Esophagus mucosa (tissue), 1 donor: ENCODE results near the gene HELZ2. TPM values are rescaled to one million over a fixed set of nuclear protein-coding genes. Genes with fewer than 3 reads are reported as not detected.
"Not testable (repeated sequence)": the region's sequence is repeated elsewhere in the genome, so short reads cannot be mapped to it uniquely, and the experiment has no call there.

Experiments used
- ATAC-seq: fragments of 200-7000 bp; cut with Tn5 transposase; one replicate; pipeline ENCODE4 v1.9.1; 2020
- total RNA-seq: library from RNA; stranded (reverse); gene quantifications from one replicate; pipeline ENCODE4 v1.2.4, GENCODE V29; 2023
- donor health status: DM: yes; HTN: yes; CAD: no.

Gene HELZ2, protein sequence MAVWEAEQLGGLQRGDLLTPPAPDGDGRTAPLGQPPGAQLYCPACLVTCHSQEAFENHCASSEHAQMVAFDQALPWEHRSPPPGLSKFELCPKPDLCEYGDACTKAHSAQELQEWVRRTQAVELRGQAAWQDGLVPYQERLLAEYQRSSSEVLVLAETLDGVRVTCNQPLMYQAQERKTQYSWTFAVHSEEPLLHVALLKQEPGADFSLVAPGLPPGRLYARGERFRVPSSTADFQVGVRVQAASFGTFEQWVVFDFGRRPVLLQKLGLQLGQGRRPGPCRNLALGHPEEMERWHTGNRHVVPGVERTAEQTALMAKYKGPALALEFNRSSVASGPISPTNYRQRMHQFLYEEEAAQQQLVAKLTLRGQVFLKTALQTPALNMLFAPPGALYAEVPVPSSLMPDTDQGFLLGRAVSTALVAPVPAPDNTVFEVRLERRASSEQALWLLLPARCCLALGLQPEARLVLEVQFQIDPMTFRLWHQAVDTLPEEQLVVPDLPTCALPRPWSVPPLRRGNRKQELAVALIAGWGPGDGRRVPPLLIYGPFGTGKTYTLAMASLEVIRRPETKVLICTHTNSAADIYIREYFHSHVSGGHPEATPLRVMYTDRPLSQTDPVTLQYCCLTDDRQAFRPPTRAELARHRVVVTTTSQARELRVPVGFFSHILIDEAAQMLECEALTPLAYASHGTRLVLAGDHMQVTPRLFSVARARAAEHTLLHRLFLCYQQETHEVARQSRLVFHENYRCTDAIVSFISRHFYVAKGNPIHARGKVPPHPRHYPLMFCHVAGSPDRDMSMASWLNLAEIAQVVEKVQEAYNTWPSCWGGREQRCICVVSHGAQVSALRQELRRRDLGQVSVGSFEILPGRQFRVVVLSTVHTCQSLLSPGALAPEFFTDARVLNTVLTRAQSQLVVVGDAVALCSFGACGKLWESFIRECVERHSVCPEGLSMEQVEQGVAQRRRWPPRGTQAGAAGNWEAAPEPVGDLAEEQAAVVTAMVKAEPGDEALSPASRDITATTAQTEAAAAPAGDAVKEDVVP (N-terminal part only)
- 32.0 TPM for total RNA-seq

DNA sequence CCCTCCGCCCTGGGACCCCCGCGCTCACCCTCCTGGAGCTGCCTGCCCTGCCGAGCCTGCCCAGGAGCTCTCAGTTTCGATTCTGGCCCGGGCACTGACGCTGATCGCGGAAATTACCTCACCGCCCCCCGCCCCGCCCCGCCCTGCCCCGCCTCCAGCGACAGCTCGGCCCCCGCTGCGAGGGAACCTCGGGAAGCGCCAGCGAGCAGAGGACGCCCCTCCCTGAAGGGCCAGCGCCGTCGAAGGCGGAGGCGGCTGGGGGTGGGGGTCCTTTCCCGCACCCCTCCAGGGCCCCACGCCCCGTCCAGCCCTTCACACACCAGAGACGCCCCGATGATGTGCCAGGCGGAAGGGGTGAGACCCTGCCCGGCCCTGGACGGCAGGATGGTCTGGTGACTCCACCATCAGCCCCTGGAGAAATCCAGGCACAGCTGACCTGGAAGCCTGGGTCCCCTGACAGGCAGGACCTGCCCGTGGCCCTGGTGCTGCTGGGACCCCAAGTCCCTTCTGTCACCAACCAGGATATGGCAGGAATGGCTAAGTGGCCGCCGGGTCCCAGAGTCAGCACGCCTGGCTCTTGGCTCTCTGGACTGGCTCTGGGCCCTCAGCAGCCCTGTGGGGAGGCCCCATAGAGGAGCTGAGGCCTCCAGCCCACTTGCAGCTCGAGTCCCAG lies at the start of gene HELZ2:
TSS of gene HELZ2 (minus strand) at position 84 of the 673 bp plus-strand sequence. CDS start 1,854 bp downstream, outside the sequence.
- ATAC-seq = peak; percentile 79

DNA sequence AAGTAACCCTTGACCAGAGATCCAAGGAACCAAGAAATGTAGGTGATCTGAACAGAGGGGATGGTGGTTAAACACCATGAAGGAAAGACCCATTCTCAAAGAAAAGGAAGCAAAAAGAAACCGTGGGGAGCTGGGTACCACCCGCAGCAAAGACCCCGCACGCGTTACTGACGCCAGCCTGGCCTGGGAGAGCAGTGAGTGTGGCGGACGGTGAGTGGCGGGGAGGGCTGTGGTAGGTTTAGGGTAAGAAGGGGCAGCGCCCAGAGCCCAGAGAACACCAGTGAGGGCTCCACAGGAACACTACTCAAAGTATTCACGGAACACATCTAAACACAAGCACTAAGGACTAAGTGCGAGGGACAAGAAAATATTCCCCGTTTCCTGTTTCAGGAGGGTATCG lies 48.7 kb upstream of the HELZ2 start:
- ATAC-seq = no peak

DNA sequence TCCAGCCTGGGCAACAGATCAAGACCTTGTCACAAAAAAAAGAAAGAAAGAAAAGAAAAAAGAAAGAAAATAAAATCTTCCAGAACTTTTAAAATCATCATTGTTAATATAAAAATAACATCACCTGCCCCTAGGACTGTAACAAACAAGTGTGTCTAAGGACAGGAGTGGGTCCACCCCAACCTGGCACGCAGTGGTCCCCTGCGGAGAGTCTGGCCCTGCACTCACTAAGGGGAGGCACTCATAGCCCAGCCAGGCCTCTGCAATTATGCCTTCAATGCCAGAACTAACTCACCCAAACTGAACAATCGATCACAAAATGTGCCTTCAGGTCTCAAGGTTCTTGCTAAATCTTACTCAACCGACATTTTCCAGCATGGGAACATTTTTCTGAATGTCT lies 48.1 kb upstream of the HELZ2 start:
- no peak for ATAC-seq

DNA sequence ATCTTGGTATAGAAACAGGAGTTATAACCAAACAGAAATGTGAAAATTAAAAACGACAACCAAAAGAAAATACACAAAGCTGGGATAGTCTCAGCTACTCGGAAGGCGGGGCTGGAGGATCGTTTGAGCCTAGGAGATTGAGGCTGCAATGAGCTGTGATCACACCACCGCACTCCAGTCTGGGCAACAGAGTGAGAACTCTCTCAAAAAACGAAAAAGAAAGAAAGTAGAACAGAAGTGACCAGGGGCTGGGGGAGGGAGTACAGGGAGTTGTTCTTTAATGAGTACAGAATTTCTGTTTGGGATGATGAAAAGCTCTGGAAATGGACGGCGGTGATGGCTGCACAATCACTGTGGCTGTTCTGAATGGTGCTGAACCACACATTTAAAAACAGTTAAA lies 47.0 kb upstream of the HELZ2 start:
- no peak for ATAC-seq

DNA sequence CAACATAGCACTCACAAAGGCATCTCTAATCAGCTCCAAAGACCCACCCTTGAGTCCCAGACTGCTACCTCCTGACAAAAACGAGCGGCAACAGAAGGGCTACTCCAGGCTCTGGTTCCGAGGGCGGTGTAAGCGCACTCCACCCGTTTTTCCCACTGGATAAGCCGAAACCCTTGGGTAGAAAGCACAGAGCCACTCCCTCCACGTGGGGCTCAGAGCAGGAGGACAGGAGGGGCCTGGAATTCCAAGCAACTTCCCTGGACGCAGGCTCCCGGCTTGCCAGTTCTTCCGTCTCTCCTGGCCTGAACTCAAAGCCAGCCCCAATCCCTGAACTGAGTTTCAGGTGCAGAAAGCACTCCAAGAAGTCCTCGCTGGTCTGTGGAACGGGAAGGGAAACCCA lies 45.5 kb upstream of the HELZ2 start:
- no peak for ATAC-seq

DNA sequence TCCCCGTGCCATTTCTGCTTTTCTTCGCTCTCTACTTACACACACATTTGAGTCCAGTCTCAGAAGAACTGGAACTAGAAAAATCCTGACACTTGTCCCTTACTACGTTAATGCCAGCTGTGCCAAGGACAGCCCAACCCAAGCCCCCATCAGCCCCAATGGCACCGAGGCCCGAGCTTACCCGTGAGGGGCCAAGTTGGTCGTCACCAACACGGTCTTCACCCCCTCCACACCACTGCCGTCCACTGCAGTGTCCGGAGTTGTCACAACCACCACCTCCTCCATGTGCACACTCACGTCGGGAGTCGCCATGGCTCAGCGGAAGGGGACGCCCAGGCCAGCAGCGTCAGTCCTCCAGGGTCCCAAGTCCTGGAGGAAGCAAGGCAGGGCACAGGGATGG lies 45.0 kb upstream of the HELZ2 start:
- ATAC-seq = no peak

DNA sequence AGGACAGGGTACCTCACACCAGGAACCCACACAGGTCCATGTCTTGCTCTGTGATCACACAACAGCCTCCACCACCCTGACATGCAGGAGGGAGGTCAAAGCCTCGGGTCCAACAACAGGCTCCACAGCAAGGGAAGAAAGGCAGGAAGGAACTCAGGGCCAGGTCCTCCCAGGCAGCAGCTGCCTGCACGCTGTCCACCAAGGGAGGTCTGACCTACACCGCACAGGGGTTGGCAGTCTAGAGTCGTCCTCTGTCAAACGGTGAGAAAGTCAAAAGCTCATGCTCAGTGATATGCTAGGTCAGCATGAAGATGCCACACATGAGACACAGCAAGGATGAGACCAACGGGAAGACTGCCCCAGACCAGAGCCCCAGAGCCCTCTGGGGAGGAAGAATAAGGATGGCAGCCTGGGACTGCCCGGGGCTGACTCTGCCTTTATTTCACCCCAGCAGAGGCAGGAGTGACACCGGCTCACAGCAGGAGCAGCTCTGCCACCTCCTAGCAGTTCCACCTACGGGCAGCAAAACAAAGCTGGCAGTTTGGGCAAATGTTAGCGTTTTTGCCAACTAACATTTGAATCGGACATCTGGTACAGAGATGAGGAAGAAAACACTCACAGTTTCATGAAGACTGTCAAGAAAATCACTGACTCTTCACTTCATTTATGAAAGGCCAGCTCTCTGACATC lies 44.4 kb upstream of the HELZ2 start:
- no peak for ATAC-seq

DNA sequence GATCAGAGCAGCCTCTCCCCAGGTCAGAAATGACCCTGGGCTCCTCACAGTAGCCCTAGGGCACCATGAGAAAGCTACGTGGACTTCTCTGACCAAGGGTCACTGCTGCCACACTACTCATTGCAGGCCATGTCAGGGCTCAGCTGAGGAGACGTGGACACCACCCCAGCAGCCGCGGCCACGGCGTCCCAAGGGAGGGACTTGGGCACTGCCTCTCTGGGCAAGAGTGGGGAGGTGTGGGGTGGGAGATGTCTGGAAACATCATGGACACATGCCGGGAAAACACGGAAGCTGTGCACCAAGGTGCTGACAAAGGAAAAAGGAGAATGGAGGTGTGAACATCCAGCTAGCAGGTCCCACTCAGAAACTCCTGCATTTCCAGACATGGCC lies 43.8 kb upstream of the HELZ2 start:
- peak; percentile 8 for ATAC-seq

DNA sequence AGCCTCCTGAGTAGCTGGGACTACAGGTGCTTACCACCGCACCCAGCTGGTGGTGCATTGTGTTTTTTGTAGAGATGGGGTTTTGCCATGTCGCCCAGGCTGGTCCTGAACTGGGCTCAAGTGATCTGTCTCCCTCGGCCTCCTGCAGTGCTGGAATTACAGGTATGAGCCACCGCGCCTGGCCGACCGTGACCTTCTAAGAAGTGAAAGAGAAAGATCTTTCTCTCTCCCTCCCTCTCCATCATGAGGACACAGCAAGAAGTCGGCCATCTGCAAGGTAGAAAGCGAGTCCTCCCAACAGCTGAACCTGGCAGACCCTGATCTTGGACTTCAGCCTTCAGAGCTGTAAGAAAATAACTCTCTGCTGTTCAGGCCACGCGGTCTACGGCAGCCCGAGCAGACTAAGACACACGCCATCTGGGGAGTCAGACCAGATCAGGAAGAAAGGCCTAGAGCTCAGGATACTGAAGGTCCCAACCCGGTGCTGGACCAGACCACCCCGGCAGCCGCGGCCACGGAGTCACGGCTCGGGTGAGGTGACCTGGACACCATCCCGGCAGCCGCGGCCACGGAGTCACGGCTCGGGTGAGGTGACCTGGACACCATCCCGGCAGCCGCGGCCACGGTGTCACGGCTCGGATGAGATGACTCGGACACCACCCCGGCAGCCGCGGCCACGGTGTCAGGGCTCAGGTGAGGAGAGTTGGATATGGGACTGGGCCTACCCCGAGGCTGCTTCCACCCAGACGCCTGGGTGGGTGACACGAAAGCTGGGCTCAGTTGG lies 43.2 kb upstream of the HELZ2 start:
- ATAC-seq = peak; percentile 22

DNA sequence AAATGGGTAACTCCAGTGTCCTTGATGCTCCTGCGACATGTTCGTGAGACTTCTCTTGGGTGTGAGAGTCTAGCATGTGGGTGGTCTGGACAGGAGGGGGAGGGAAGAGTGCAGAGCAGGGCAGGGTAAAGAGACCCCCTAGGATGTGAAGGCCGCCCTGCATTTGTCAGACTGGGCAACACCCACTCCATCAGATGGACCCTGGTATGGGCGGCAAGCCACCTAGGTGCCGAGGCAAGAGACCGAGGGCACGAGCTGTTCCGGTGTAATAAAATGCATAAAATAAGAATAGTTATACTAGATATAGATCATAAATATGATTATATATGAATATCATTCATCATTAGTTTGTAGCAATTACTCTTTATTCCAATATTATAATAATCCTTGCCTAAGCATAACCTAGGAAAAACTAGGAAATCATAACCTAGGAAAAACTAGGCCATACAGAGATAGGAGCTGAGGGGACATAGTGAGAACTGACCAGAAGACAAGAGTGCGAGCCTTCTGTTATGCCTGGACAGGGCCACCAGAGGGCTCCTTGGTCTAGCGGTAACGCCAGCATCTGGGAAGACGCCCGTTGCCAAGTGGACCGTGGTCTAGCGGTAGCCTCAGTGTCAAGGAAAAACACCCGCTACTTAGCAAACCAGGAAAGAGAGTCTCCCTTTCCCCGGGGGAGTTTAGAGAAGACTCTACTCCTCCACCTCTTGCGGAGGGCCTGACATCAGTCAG lies 40.0 kb upstream of the HELZ2 start:
- ATAC-seq = not testable (repeated sequence)

DNA sequence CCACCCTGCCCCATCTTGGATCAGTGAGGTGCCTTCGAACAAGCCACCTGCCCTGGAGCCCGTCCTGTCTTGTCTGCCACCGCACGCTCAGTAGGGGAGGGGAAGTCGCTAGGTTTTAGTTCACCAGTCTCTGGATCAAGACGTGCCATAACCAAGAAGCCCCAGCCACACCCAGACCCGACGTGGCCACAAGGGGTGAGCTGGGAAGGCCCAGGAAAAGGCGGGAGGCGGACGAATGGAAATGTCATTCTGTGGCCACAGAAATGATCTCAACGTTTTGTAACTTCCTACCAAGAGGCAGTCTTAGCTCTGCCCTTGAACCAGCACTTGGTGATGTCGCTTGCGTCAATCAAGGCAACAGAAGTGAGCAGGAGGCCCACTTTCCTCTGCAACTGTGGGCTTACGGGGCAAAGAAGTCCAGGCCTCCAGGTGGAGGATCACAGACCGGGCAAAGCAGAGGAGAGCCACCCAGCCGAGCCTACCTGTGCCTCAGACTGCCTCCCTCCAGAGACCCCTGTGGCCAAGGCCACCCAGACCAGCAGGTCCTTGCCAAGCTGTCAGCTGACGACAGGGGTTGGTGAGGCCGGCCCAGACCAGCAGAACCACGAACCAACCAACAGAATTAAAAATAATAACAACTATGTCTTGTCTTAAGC lies 38.4 kb upstream of the HELZ2 start:
- ATAC-seq = peak; percentile 25

DNA sequence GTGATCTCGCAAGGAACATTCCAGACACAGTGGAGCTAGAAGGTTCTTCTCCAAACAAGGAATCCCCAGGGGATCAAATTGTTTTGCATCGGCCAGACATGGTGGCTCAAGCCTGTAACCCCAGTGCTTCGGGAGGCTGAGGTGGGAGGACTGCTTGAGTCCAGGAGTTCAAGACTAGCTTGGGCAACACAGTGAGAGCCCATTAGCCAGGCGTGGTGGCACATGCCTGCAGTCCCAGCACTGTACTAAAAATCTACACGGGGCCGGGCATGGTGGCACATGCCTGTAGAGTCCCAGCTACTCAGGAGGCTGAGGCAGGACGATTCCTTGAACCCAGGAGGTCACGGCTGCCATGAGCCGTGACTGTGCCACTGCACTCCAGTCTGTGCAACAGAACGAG lies 37.6 kb upstream of the HELZ2 start:
- ATAC-seq = no peak

DNA sequence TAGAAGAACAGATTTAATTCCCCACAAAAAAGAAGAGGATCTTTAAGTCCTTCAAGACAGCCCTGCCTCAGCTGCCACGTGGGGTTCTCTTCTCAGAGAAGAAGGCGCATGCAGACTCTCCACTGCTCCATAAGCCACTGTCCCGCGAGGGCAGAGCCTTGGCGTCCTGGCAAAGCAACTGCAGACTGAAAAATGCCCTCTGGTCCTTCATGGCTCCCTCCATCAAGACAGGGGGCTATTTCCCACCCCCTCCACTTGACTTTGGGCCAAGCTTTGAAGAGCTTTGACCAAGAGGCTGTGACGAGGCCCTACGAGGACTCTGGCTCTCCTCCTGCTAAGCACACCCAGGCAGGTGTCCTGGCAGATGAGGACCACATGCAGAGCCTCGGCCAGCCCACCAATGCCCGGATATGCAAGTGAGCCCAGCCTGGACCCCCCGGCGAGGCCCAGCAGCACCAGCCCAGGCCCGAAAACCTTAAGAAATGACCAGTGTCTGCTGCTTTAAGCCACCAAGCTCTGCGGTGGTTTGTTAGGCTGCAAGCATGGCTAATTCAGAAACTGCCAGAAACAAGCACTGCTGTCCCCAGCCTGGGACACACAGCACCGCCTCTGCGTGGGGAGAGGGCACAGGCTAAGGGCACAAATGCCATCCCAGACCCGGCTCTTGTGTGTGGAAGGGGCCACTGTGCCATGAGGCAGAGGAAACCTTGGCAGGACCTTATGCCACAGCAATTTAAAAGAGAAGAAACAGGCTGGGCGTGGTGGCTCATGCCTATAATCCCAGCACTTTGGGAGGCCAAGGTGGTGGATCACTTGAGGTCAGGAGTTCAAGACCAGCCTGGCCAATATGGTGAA lies 36.8 kb upstream of the HELZ2 start:
- no peak for ATAC-seq

DNA sequence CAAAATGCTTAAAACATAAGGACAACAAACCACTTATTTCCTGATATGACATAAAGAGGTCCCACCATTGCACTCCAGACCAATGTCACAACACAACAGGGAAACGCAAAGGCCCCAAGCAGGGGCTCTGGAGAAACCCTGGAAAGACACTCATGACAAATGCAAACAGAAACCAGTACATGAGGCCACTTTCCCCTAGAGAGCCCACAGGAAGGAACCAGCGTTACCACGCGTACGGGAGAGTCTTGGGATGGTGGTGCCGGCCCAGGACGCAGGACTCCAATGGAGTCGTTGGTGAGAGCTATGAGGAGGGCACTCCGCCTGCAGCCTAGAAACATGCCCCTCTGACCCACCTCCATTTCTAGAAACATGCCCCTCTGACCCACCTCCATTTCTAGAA lies 32.6 kb upstream of the HELZ2 start:
- ATAC-seq = no peak

DNA sequence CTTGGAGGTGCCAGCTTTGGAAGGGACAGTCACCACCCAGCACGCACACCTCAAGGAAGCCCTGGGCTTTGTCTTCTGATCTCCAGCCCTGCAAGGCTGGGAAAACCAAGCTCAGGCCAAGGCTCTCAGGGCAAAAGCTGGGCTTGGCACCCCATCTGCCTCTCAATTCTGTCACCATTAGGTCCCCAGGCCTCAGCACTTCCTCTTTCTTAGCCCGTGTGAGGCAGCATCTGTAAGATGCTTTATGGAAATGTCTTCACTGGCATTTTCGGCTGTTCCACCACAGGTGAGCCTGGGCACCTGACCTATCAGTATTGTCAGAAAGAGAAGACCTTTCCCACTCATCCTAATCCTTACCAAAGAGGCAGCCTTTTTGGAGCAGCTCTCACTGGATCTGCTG lies 28.3 kb upstream of the HELZ2 start:
- no peak for ATAC-seq

DNA sequence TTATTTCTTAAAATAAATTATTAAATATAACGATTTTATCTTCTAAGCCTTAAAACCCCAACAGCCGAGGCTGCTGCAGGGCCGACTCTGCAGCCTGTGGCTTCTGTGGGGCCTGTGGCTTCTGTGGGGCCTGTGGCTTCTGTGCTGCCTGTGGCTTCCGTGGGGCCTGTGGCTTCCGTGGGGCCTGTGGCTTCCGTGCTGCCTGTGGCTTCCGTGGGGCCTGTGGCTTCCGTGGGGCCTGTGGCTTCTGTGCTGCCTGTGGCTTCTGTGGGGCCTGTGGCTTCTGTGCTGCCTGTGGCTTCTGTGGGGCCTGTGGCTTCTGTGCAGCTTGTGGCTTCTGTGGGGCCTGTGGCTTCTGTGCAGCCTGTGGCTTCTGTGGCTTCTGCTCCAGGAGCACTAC lies 27.6 kb upstream of the HELZ2 start:
- ATAC-seq = not testable (repeated sequence)

DNA sequence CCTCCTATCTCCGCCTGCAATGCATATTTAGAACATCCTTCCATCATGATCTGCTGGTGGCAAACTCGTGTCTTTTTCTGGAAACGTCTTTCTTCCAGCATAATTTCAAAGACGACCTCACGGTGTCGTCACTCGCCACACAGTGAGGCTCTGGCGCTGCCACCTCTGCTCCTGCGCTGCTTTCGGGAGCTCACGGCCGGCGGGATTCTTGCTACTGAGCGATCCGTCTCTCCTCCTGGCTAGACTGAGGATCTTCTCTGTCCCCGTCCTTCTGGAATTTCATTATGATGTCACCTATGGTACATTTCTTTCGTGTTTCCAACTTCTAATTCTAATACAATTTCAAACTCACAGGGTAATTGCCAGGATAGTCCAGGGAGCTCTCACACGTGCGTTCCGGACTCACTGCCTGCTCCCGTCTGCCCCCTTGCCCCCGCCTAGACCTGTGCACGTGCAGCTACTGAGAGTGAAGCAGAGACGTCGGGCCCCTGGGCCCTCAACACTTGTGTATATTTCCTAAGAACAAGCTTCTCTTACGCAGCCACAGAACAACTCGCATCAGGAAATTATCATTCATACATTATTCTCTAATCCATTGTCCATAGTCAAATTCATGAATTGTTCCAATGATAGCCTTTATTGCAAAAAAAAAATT lies 25.5 kb upstream of the HELZ2 start:
- ATAC-seq = no peak
